Mononuclear cell (primary cell): Measurements from ENCODE around the gene TBCD. TPM values are rescaled to one million over a fixed set of nuclear protein-coding genes. Genes with fewer than 3 reads are reported as not detected.
A peak's percentile ranks its signal among the peaks of the same experiment; 100 is the strongest.

Source experiments
- H3K27me3 ChIP-seq: 2 replicates; pipeline ENCODE4 v1.6.0; 2011; ENCODE audit warnings: low read length, control low read depth; ENCODE audit not compliant: insufficient read depth
- H3K4me1 ChIP-seq: 2 replicates; pipeline ENCODE4 v1.5.1; 2011; ENCODE audit warnings: mild to moderate bottlenecking, low read length, control low read depth; ENCODE audit not compliant: insufficient read depth
- H3K4me3 ChIP-seq: 2 replicates; pipeline ENCODE4 v1.5.1; 2011; ENCODE audit warnings: mild to moderate bottlenecking, low read length, moderate library complexity
- H3K9me3 ChIP-seq: 2 replicates; pipeline ENCODE4 v1.5.1; 2011; ENCODE audit warnings: low read depth, mild to moderate bottlenecking, control low read depth, low read length
- total RNA-seq: library from RNA; depleted of rRNA; stranded (reverse); fragments of >200 nt; gene quantifications from one replicate; pipeline ENCODE4 v1.2.3, GENCODE V29; 2012

TBCD gene
- total RNA-seq, 1 donor, result 20.5 TPM

DNA sequence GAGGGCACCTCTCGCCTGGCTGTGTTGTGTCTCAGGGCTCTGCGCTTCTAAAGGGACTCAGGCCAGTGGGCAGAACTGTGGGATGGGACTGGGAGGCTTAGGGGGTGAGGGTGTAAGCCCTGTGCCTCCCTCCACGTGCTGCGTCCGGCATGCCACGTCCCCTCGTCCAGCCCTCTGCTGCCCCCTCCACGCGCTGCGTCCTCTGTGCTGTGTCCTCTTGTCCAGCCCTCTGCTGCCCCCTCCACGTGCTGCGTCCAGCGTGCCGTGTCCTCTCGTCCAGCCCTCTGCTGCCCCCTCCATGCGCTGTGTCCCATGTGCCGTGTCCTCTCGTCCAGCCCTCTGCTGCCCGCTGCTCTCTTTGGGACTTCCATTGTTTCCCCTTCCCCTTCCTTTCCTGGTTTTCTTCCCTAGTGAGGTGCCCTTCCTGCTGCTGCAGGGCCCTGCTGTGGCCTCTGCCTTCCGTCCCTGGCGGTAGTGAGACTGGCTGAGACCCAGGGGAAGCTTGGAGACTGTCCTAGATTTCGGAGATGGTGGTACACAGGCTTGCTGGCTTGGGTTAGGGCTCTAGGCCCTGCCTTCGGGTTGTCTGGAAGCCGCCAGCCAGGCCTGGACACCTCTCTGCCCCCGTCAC lies 94.3 kb downstream of the TBCD start:
- Histone ChIP-seq H3K4me1 (peaks cover 8% of the 10 kb centered on the region), H3K9me3 (no peaks in the 10 kb centered on the region), H3K4me3 (no peak overlapping the region)

DNA sequence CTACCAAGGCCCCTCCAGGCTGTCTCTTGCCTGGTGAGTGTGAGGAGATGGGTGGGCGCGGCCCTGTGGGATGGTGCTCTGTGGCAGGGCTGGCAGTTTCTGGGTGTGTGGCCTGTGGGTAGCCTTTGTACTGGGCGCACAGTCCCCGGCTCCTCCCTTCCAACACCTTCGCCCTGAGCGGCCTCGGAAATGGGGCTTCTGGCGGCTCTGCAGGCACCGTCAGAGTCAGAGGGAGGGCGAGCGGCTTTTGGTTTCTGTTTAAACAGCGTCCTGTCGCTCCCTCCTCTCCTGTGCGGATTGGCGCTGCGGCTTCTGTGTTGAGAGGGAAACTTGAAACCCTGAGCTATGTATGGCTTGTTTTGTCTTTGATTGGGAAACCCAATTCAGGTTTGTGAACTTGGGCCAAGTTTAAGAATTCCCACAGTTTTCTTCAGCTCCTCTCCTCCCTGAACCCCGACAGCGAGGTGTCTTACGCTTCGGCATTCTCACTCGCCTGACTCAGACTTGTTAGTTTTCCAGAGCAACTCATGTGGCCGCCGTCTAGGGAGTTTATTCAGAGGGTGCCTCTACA lies 96.2 kb downstream of the TBCD start:
- no peak overlapping the region for H3K4me3 ChIP-seq

More for the DNA sequence above, 94.3 kb downstream of the TBCD start:
- no peaks in the 10 kb centered on the region for H3K27me3 ChIP-seq

DNA sequence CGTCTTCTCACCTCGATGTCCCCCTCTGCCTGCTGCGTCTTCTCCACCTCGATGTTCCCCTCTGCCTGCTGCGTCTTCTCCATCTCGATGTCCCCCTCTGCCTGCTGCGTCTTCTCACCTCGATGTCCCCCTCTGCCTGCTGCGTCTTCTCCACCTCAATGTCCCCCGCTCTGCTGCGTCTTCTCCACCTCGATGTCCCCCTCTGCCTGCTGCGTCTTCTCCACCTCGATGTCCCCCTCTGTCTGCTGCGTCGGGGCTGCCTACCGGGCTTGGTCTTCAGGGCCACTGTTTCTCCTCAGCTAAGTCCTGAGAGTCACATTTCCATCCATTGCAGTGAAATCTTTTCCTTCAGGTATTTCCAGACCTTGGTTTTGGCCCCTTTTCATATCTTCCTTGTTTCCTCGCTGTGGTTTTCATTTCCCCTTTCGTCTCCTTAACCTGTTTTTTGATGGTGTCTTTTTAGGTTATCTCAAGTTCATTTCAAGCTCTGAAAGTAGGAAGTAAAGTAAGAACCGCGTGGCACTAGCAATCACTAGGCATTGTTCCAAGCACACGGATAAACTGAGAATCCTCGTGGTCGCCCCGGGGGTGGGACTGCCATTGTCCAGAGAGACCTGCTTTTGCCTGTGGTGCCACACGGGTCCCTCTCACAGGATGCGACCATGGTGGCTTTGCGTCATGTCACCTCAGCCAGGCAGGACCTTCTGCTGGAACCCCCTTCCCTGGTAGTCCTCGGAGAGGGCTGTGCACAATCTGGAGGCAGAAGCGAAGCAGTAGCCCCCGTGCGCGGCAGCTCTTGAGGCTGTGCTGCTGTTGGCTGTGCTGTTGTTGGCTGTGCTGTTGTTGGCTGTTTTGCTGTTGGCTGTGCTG lies 97.4 kb downstream of the TBCD start:
- Histone ChIP-seq H3K27me3 (no peaks in the 10 kb centered on the region), H3K4me3 (no peak overlapping the region)

More for the DNA sequence above, 96.2 kb downstream of the TBCD start:
- Histone ChIP-seq H3K4me1 (peaks cover 8% of the 10 kb centered on the region), H3K27me3 (no peaks in the 10 kb centered on the region), H3K9me3 (no peaks in the 10 kb centered on the region)

DNA sequence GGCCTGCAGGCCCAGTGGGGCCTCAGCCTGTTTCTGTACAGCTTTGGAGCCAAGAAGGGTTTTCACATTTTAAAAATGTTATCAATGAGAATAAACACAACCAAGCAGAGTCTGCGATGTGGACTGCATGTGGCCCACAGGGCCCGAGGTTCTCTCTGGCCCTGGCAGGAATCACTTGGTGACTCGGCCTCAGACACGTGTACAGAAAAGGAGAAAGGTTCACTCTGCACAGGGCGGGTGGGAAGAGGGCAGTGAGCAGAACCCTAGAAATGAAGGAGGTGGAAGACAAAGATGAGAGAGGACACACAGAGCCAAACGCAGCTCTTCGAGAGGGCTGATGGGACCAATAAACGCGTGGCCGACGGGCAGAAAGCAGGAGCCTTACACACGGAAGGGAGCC lies 99.5 kb downstream of the TBCD start:
- Histone ChIP-seq H3K27me3 (no peaks in the 10 kb centered on the region), H3K4me3 (no peak overlapping the region), H3K4me1 (peaks cover 8% of the 10 kb centered on the region), H3K9me3 (no peaks in the 10 kb centered on the region)

More for the DNA sequence above, 97.4 kb downstream of the TBCD start:
- H3K4me1 ChIP-seq, result peaks cover 8% of the 10 kb centered on the region
- H3K9me3 ChIP-seq, result no peaks in the 10 kb centered on the region

DNA sequence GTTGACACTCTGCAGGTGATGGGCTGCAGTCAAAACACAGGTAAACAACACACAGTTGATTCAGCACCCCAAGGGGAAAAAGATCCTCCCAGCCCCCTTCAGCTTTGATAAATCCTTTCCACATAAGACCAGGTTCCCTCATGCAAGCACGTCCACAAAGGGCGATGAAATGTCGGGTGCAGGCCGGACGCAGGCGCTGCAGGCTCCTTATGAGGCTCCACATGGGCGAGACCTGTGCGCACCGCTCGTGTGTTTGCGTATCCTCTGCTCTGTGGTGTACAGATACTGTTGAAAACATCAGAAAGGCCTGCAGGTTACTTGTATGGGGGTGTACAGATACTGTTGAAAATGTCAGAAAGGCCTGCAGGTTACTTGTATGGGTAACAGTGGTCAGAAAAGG lies 102.4 kb downstream of the TBCD start:
- no peaks in the 10 kb centered on the region for H3K9me3 ChIP-seq
- no peaks in the 10 kb centered on the region for H3K27me3 ChIP-seq
- H3K4me3 ChIP-seq, result no peak overlapping the region

DNA sequence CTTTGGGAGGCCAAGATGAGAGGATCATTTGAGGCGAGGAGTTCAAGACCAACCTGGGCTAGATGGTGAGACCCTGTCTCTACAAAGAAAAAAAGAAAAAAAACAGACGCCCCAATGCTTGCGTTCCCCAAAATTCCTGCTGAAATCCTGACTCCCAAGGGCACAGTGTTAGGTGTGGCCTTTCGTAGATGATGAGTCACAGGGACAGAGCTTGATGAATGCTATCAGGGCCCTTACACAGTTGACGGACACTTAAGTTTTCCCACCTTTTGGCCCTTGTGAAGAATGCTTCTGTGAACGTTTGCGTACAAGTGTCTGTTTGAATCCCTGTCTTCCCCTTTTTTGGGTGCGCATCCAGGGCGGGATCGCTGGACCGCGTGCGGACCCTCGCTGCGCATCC lies 104.5 kb downstream of the TBCD start:
- Histone ChIP-seq H3K9me3 (no peaks in the 10 kb centered on the region), H3K4me1 (peaks cover 31% of the 10 kb centered on the region), H3K4me3 (no peak overlapping the region), H3K27me3 (no peaks in the 10 kb centered on the region)

More for the DNA sequence above, 102.4 kb downstream of the TBCD start:
- peaks cover 16% of the 10 kb centered on the region for H3K4me1 ChIP-seq

DNA sequence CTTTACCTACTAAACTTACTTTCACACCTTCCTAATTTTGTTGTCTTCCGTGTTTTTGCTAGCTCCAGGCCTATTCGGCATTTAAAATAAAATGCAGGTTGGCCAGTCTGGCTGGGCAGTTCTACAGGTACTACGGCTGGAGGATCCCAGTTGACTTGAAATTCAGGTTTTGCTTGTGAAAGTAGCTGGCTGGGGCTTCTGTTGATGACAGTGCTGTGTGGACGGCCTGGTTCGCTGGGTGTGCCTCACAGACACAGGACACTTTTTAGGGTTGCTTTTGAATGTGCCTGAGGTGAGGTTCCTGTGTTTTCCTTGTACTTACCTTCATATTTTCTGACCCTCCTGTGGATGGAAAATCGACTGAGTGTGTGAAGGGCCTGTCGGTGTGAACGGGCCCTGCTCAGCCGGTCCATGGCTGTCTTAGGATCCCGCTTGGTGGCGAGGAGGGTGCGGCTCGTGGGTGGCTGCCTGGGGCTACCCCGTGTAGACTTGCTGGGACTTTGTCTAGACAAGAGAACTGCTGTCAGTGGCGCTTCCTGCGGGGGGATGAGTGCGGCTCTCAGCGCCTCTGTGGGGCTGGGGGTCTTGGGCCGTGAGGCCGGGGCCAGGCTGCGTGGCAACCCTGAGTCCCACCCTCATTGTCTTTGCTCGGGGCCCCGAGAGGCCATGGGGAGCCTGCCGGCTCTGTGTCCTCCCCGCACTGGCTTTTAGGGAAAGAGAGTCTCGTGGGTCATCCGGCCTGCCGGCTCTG lies 106.7 kb downstream of the TBCD start:
- Histone ChIP-seq H3K4me1 (peaks cover 41% of the 10 kb centered on the region), H3K9me3 (no peaks in the 10 kb centered on the region), H3K27me3 (no peaks in the 10 kb centered on the region), H3K4me3 (no peak overlapping the region)

DNA sequence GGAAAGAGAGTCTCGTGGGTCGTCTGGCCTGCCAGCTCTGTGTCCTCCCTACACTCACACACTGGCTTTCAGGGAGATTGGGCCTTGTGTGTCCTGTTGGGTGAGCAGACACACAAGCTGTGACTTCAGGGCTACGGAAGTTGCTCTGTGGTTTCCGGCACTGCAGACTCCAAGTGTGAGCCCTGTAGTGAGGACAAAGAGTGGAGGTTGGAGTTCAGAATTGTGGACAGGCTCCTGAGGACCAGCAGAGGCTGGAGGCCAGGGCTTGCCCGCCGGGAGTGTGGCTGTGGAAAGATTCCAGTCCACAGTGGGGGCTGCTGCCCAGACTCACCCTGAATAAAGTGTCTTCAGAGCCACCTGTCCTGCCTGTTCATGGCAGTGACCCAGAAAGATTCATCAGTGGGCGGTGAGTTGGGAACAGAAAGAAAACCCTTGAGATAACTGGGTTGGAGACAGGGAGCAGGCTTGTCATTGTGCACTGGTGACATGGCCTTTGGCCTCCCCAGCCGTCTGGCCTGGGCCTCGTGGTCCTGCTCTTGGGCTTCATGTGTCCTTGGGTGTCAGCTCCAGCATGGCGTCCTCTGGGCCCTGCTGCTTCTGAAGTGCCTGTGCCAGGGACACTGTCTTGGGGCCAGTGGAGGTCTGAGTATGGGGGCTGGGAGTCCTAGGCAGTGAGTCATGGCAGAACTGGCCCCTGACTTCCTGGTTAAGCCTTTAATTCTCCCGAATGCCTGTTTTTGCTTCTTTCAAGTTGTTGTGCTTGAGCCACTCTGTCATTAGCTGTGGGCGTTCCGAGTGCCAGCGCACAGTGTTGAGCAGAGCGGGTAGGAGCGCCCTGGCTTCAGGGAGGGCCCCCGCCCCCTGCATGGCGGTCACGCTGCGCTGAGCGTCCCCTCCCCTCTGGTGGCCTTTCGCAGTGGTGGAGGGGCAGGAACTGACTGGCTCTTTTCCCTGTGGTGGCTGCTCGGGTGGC lies 107.9 kb downstream of the TBCD start:
- peaks cover 52% of the 10 kb centered on the region for H3K4me1 ChIP-seq
- H3K4me3 ChIP-seq, result peak overlapping the region; percentile 3
- no peaks in the 10 kb centered on the region for H3K9me3 ChIP-seq
- no peaks in the 10 kb centered on the region for H3K27me3 ChIP-seq

DNA sequence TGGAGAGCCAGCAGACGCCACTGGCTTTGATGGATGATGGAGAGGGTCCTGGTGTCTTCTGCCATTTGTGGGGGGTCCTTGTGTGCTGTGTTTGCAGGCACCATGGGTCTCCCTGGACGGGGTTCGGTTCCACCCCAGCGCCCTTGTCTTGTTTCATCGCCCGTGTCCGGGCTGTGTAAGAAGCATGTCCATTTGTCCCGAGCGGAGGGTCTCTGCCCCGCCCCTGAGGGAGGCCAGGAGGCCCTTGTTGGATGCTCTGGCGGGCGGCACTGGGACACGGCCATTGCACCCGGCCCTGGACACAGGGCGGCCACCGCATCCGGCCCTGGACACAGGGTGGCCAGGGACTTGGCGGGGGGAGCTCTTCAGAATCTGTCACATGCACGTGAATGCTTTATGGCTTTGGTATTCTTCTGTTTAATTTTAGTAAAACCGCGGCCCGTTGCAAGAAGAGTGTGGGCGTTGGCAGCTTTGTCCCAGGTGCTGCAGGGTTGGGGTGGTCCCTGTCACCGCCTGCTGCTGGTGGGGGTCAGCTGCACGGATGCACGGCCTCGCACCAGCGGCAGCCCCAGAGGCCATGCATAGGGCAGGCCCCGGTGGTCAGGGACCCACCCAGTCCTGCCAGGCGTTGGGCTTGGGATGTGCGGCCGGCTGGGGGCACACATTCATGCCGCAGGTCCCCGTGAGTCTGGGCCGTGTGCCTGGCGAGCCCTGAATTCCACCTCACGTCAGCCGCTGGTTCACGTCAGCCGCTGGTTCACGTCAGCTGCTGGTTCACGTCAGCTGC lies 108.9 kb downstream of the TBCD start:
- Histone ChIP-seq H3K4me1 (peaks cover 63% of the 10 kb centered on the region), H3K27me3 (no peaks in the 10 kb centered on the region), H3K9me3 (no peaks in the 10 kb centered on the region), H3K4me3 (no peak overlapping the region)

DNA sequence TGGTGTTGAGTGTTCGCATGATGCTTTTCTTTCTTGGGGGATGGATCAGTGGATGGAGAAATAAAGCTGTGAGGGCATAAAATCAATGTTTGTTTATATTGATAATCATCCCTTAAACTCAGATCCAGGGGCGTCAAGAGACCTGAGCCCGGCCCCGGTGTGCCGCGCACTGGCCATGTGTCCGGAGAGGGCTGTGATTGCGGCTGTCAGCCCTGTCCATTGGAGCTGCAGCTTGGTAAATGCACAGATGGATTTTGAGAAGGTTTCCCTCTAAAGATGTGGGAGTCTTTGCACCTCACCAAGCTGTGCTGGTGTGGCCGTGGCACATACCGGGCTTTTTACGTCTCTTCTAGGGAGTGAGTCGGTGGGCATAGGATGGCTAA lies 109.5 kb downstream of the TBCD start:
- Histone ChIP-seq H3K4me3 (no peak overlapping the region), H3K4me1 (peaks cover 68% of the 10 kb centered on the region)

DNA sequence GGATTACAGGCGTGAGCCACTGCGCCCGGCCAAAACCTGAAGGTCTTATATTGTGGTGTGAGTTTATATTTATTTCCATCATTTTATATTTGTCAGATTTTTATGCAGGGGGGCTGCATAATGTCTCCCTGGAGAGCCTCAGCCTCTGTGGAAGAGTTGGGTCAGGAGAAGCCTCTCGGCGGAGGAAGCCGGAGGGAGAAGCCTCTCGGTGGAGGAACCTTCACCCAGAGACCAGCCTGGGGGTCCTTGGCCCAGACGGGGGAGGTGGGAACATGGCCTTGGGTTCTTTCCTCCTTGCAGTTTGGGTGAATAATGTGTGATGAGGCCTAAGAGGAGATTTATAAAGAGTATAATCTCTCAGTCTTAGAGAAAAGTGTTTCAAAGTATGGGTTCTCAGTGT lies 110.3 kb downstream of the TBCD start:
- peaks cover 72% of the 10 kb centered on the region for H3K4me1 ChIP-seq
- no peak overlapping the region for H3K4me3 ChIP-seq
- no peaks in the 10 kb centered on the region for H3K27me3 ChIP-seq
- no peaks in the 10 kb centered on the region for H3K9me3 ChIP-seq

More for the DNA sequence above, 109.5 kb downstream of the TBCD start:
- H3K27me3 ChIP-seq, result no peaks in the 10 kb centered on the region
- H3K9me3 ChIP-seq, result no peaks in the 10 kb centered on the region

DNA sequence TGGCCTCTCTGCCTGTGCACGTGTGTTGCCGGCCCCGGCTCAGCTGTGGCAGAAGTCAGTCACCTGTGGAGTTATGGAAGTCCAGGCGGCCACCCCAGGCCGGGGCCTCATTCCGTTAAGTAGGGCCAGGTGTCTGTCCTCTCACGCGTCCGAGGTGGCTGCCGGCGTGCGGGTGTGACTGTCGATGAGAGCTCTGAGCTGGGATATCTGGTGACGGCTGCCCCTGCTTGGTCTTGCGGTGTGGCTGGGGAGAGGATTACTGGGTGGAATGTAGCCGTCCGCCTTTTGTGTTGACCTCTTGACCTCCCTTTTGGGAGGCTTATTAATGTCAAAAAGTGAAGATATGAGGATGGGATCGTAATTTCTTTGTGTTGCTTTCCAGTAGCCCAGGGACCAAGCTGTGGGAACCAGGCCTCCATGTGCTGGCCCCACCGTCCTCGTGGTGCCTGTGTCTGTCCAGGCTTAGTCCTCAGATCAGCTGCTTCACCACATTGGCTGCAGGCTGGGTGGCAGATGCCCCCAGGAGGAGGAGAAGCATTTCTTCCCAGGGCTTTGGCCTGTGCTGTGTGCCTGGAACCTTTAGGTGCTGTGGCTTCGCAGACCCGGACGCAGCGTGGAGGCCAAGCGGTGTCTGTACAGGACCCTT lies 111.0 kb downstream of the TBCD start:
- no peak overlapping the region for H3K4me3 ChIP-seq
- peaks cover 72% of the 10 kb centered on the region for H3K4me1 ChIP-seq
- no peaks in the 10 kb centered on the region for H3K27me3 ChIP-seq
- H3K9me3 ChIP-seq, result no peaks in the 10 kb centered on the region

DNA sequence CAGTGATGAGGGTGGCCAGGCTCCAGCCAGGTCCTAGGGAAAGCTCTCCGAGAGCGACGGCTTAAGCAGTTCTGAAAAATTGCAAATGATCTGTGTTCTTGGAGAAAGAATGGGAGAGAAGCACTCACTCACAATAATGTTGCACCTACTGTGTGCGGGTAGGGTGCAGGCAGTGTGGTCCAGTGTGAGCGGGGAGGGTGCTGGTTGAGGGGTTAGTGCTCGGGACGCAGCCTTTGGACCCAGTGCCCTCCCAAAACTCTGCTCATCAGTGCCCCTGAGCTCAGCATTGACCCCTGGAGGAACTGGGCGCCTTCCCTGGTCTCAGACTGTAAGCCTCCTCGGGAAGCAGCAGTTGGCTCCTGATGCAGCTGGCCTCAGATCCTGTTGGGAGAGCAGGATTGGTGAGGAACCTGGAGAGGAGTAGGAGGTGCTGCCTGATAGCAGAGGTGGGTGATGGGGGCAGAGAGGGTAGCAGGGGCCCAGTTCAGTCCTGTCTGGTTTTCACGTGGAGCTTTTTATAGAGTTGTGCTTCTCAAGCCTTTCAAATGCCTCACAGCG lies 111.6 kb downstream of the TBCD start:
- Histone ChIP-seq H3K4me3 (no peak overlapping the region), H3K4me1 (peaks cover 69% of the 10 kb centered on the region), H3K27me3 (no peaks in the 10 kb centered on the region), H3K9me3 (no peaks in the 10 kb centered on the region)
